HG03039 (cell line): Measurements from ENCODE around the gene DCC.

ENCODE experiments used
- ATAC-seq: cut with Tn5 transposase; IDR thresholded peaks from one replicate; pipeline ENCODE4 v1.9.1; 2021; ENCODE audit warnings: mild to moderate bottlenecking, moderate library complexity; ENCODE audit not compliant: unreplicated experiment

DCC gene

GRCh38 chr18:52764316-52764715 is 424.3 kb downstream of the DCC start:
- no peak for ATAC-seq

DNA sequence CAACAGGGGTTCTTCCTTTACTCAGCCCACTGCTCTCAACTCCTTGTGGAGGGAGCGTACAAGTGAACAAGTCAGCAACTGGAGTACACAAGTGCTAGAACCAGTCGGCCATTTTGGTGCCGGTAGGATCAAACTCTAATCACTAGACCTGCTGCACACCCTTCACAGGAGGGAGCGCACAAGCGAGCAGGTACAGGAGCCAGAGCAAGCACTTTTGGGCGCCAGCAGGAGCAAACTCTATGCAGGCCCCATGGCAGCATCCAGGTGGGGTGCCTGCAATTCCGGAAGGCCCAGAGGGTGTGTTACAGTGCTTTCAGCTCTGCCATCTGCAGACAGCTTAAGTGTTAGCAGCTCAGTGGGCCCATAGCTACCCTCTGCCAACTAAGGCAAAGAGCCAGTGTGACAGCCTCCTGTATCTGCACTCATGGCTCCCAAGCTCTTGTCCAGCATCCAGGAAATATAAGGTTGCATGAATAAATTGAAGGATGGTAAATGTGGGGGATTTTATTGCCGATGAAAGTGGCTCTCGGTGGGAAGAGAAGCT is 426.1 kb downstream of the DCC start:
- ATAC-seq, result no peak

DNA sequence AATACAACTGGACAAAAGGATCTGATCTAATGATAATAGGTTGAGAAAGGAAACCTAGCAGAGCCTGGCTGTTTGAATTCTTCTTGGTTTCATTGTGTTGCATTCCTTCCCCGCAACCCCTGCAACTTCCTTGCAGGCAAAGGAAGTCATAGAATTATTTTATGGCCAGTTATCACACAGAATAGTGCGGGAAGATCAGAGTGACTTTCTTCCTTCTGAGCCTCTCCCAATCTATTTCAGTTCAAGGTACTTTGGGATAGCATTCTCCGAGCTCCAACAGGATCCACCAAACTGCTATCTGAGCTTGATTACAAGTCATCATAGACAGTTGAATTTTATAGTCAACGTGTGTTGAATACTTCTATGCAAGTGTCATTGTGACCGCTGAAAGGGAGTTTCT is 441.1 kb downstream of the DCC start:
- ATAC-seq, result no peak

- ATAC-seq, result no peak
These were observed 451.3 kb downstream of the DCC start for GRCh38 chr18:52791321-52791720.

- no peak for ATAC-seq
These were observed 472.8 kb downstream of the DCC start for GRCh38 chr18:52812834-52813233.

- ATAC-seq, result no peak
These were observed 473.8 kb downstream of the DCC start for GRCh38 chr18:52813635-52814416.

- ATAC-seq, result no peak
These were observed 475.7 kb downstream of the DCC start for GRCh38 chr18:52815651-52816050.

GRCh38 chr18:52816121-52816520 is 476.1 kb downstream of the DCC start:
- ATAC-seq, result no peak

GRCh38 chr18:52822160-52822559 is 482.2 kb downstream of the DCC start:
- no peak for ATAC-seq

DNA sequence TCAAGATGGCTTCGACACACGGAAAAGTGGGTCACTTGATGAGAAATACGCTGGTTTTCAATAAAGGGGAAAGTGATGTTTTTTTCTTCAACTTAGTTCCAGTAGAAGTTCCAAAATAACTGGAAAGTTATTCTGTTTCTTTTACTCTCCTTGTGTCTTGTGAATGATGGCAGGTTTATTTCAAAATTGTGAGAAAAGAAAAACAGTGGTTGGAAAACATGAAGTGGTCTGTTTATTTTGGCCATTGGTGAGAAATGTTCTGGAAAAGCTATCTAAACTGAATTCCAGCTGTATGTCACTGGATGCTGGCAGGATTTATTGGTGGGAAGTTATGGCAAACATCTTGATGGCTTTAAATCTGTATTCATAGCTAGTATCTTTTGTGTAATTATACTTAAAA is 484.1 kb downstream of the DCC start:
- no peak for ATAC-seq

DNA sequence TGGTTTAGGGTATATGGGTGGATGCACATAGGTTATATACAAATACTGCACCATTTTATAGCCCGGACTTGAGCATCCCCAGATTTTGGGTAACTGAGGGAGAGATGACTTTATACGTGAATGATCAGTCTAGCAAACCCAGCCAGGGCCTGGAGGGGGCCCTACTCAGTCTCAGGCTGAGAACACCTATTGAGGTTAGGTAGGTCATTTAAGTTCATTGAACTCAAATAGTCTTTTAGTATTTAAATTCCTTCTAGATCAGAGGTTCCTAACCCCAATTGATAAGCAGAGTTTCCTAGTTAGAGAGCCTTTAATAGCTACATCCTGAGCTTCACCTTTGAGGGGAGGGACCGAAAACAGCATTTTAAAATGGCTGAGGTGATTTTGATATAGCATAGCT is 487.0 kb downstream of the DCC start:
- no peak for ATAC-seq

GRCh38 chr18:52829320-52829719 is 489.3 kb downstream of the DCC start:
- no peak for ATAC-seq

GRCh38 chr18:52829876-52830405 is 489.9 kb downstream of the DCC start:
- ATAC-seq, result no peak

DNA sequence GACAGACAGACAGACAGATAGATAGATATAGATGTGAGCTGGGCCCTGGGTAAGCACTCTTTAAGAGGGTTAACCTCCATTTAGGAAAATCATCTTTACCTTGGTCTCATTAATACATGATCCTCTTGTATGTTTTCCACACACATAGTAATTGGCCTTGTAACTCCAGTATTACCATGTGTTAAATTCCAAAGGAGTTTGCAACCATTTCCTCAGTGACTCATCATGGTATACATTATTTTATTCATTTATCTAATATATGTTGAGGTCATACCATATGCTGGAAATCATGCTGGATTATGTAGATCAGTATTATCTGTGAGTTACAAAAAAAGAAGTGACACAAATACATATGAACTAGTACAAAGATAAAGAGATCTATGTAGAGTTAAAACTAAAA is 504.3 kb downstream of the DCC start:
- no peak for ATAC-seq

DNA sequence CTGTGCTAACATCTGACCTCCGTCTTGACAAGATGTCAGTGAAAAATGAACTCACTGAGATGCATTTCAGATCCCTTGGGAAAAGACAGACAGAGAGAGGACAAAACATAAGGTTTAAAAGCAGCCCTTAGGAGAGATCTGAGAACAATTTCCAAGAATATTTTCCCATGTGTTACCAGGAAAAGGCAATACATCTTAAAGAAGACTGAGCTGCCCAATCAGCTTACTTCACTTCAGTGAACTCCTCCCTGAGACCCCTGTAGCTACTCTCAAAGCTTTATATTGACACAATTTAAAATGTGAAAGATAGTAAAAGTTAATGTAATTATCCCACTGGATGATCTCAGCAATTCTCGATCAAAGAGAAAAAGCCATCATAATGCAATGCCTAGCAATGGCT is 505.0 kb downstream of the DCC start:
- no peak for ATAC-seq

- ATAC-seq, result no peak
These were observed 510.1 kb downstream of the DCC start for GRCh38 chr18:52850031-52850560.

GRCh38 chr18:52861558-52861957 is 521.6 kb downstream of the DCC start:
- no peak for ATAC-seq

DNA sequence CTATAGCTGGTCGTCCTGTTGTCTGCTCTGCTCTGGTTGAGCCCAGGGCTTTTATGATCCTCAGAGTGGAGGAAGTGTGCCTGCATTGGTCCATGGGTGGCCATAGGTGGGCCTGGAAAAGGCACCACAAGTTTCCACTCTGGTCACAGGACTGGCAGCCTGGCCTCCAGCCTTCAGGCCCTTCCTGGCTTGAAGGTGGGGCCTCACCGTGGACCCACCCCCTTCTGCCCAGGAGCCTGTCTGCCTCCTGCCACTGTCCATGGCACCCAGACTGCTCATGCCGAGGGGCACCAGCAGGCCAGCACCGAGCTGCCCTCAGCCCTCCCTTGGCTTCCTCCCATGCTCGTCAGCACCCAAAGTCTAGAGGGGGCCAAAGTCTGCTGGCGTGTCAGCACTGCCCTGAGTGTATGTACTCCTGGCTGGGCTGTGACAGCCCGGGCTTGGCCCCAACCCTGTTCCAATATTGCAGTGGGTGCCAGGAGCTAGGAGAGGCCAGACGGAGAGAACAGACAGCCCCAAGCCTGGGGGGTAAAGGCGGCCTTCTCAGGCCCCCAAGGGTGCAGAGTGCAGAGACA is 529.4 kb downstream of the DCC start:
- no peak for ATAC-seq

DNA sequence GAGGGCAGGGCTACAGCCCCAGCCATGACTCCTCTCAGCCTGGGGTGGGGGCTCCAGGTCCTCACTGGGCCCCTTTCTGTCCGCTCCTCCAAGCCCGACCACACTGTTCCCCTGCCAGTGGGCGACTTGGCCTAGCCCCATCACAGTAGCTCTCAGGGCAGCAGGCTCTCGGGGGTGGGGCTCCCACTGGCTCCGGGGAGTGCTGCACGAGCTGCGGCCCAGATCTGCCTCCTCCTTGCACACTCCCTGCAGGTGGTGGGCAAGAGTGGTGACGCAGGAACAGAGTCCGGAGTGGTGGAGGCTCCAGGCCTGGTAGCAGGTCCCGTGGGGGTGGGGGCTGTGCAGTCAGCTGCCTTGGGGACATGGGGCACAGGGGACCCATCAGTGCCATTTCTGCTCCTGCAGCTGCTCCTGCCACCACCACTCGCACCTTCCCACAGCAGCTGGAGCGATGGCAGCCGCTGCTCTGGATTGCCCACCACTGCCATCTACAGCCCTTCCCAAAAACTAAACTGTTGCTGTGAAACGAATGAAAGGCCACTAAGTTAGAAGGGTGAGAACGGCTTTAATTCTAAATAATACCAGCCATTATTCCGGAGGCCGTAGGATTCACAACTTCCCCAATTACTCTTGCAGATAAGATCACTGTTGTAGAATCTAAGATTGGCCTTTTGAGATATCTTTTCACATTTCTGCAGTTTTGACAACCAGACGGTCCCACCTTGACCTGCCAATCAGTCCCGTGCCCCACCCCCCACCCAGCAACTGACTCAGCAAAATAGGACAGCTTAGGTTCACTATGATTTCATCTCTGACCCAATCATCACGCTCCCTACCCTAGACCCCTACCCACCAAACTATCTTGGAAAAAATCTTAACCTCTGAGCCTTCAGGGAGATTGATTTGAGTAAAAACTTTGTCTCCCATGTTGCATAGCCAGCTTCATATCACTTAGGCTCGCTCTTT is 530.2 kb downstream of the DCC start:
- no peak for ATAC-seq

DNA sequence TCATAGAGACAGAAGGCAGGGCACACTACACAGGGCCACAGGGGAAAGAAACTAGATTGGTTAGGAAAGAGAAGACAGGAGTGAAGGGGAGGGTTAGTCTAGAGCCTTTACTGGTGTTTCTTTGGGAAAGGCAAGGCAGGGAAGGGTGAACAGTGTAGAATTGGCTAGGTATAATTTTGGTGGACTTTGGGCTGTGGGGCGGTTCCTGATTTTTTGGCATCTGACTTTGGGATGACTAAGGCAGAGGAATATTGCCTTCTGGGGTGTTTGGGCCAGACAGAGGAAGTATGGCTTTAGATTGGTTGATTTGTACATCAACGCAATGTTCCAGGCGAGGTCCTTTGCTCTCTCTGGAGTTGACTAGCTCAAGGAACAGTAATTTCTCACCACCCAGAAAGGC is 534.8 kb downstream of the DCC start:
- ATAC-seq, result no peak

DNA sequence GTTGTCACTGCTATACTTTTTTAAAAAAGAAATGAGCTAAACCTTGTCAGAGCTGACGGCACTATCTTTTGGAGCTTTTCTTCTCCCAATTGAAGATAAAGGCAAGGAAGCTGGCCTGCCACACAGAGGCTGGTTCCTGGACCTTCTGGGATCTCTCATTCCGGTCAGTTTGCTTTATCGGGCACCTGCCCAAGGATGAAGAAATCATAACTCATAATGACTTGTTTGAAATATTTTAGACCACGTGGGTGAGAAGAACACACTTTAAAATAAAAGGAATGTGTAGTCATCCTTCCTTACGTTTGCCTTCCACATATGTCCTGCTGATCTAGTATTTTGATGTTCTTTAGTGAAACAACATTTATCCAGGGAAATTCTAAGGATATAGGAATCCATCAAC is 535.7 kb downstream of the DCC start:
- no peak for ATAC-seq
